SK-N-SH (cell line): ENCODE results near the gene TP53BP1. TPM values are rescaled to one million over a fixed set of nuclear protein-coding genes. Genes with fewer than 3 reads are reported as not detected.
A peak's percentile ranks its signal among the peaks of the same experiment; 100 is the strongest.

Source experiments
- CTCF ChIA-PET: fragments of 300-600, 350-600 bp; formaldehyde crosslinking; extraction: SDS; loops from one replicate; lab custom pipeline; 2021; lab: Yijun Ruan, JAX
- POLR2A ChIA-PET: fragments of 350-600 bp; sonication (Branson Sonifier 250); formaldehyde crosslinking; extraction: SDS; loops from one replicate; lab custom pipeline; 2020; ENCODE audit warnings: antibody characterized with exemption, inconsistent platforms; lab: Yijun Ruan, JAX
- DNase-seq: peaks from one replicate; pipeline ENCODE4 v3.0.0; 2012
- H2AFZ ChIP-seq: fragments of 200-600 bp; sonication (generic); 2 replicates; pipeline ENCODE4 v1.8.1; 2016; ENCODE audit warnings: antibody characterized with exemption, mild to moderate bottlenecking, low read depth
- H3F3A ChIP-seq: fragments of 200-600 bp; sonication (generic); replicated peaks from 2 replicates; pipeline ENCODE3; 2016; ENCODE audit warnings: antibody characterized with exemption, mild to moderate bottlenecking; ENCODE audit not compliant: insufficient read depth
- H3K27ac ChIP-seq, 2 experiments: fragments of 200-500 bp in 1 of 2; fragments of 200-600 bp in 1 of 2; sonication (Bioruptor generic) in 1 of 2; sonication (generic), shearing (Covaris generic) in 1 of 2; 2 replicates each; pipeline versions ENCODE4 v1.5.1 to v1.6.1; 2014 to 2016; ENCODE audit warnings: low read depth in 2 of 2, inconsistent platforms in 1 of 2, low read length in 1 of 2, mild to moderate bottlenecking in 1 of 2, mixed read lengths in 1 of 2
- H3K27me3 ChIP-seq: fragments of 200-600 bp; sonication (generic), shearing (Covaris generic); 2 replicates; pipeline ENCODE4 v1.6.1; 2016; ENCODE audit warnings: mixed run types; ENCODE audit not compliant: insufficient read depth
- H3K36me3 ChIP-seq, 2 experiments: fragments of 200-500 bp in 1 of 2; fragments of 200-600 bp in 1 of 2; sonication (Bioruptor generic) in 1 of 2; sonication (generic) in 1 of 2; replicated peaks in 1 of 2; 2 replicates each; pipeline versions ENCODE3 to v1.5.1; 2014 to 2016; ENCODE audit warnings: low read length in 1 of 2, mild to moderate bottlenecking in 1 of 2; ENCODE audit not compliant: insufficient read depth in 2 of 2, control insufficient read depth in 1 of 2
- H3K4me1 ChIP-seq, 2 experiments: fragments of 200-500 bp in 1 of 2; fragments of 200-600 bp in 1 of 2; sonication (Bioruptor generic) in 1 of 2; sonication (generic), shearing (Covaris generic) in 1 of 2; 2 replicates each; pipeline versions ENCODE4 v1.5.1 to v1.6.1; 2014 to 2016; ENCODE audit warnings: low read depth in 1 of 2, low read length in 1 of 2, mixed run types in 1 of 2; ENCODE audit not compliant: insufficient read depth in 2 of 2, control insufficient read depth in 1 of 2
- H3K4me2 ChIP-seq: fragments of 200-600 bp; sonication (generic), shearing (Covaris generic); 2 replicates; pipeline ENCODE4 v1.6.1; 2017; ENCODE audit warnings: mixed run types
- H3K4me3 ChIP-seq, 2 experiments: fragments of 200-500 bp in 1 of 2; fragments of 200-600 bp in 1 of 2; sonication (Bioruptor generic) in 1 of 2; sonication (generic), shearing (Covaris generic) in 1 of 2; 2 replicates each; pipeline versions ENCODE4 v1.5.1 to v1.8.1; 2014 to 2016; ENCODE audit warnings: low read depth in 2 of 2, inconsistent platforms in 1 of 2, low read length in 1 of 2, mild to moderate bottlenecking in 1 of 2, mixed read lengths in 1 of 2, moderate library complexity in 1 of 2
- H3K79me2 ChIP-seq: fragments of 200-600 bp; sonication (generic); 2 replicates; pipeline ENCODE4 v1.8.1; 2017; ENCODE audit warnings: mild to moderate bottlenecking; ENCODE audit not compliant: insufficient read depth
- H3K9ac ChIP-seq: fragments of 200-600 bp; sonication (generic); 2 replicates; pipeline ENCODE4 v1.6.1; 2017; ENCODE audit warnings: mixed run types
- H3K9me2 ChIP-seq: fragments of 200-600 bp; sonication (generic); 2 replicates; pipeline ENCODE4 v1.6.1; 2017; ENCODE audit warnings: mixed run types
- H3K9me3 ChIP-seq: fragments of 200-600 bp; sonication (generic); 2 replicates; pipeline ENCODE4 v1.6.1; 2017; ENCODE audit warnings: mixed run types, mild to moderate bottlenecking, moderate library complexity
- H4K20me1 ChIP-seq: fragments of 200-600 bp; sonication (generic); 2 replicates; pipeline ENCODE4 v1.6.1; 2017; ENCODE audit warnings: mild to moderate bottlenecking, mixed run types; ENCODE audit not compliant: insufficient read depth
- CTCF ChIP-seq: fragments of 200-600 bp; sonication (generic); IDR thresholded peaks from 2 replicates; pipeline ENCODE4 v1.6.1; 2017; ENCODE audit warnings: antibody characterized with exemption, mild to moderate bottlenecking, moderate library complexity
- EP300 ChIP-seq, 2 experiments: IDR thresholded peaks; 2 replicates each; pipeline versions ENCODE4 v1.4.0 to v1.6.1; 2012; ENCODE audit warnings: borderline replicate concordance in 1 of 2, low read depth in 1 of 2, low read length in 1 of 2
- FOXJ3 ChIP-seq: sonication (generic); formaldehyde crosslinking; IDR thresholded peaks from 2 replicates; pipeline ENCODE4 v1.5.1; 2020; ENCODE audit warnings: mild to moderate bottlenecking, missing genetic modification reagents
- FOXM1 ChIP-seq: IDR thresholded peaks from 2 replicates; pipeline ENCODE4 v1.4.0; 2012; ENCODE audit warnings: low read depth, mild to moderate bottlenecking
- GABPA ChIP-seq: IDR thresholded peaks from 2 replicates; pipeline ENCODE4 v1.4.0; 2012; ENCODE audit warnings: low read depth, mild to moderate bottlenecking
- IRF3 ChIP-seq: fragments of 150-350 bp; IDR thresholded peaks from 2 replicates; pipeline ENCODE4 v1.6.1; 2016; ENCODE audit warnings: mild to moderate bottlenecking, low read depth, low read length
- JUND ChIP-seq: IDR thresholded peaks from 2 replicates; pipeline ENCODE4 v1.4.0; 2012
- MAX ChIP-seq: IDR thresholded peaks from 2 replicates; pipeline ENCODE4 v1.4.0; 2012; ENCODE audit warnings: low read depth
- MXI1 ChIP-seq: IDR thresholded peaks from 2 replicates; pipeline ENCODE4 v1.6.1; 2012; ENCODE audit warnings: mild to moderate bottlenecking, low read depth, low read length, improper control_type of control experiment
- NRF1 ChIP-seq: IDR thresholded peaks from 2 replicates; pipeline ENCODE4 v1.6.1; 2012; ENCODE audit warnings: low read depth, mild to moderate bottlenecking, low read length
- PBX3 ChIP-seq: IDR thresholded peaks from 2 replicates; pipeline ENCODE4; 2012
- RFX5 ChIP-seq: IDR thresholded peaks from 2 replicates; pipeline ENCODE4 v1.6.1; 2012; ENCODE audit warnings: mild to moderate bottlenecking, improper control_type of control experiment, low read length
- SIN3A ChIP-seq: IDR thresholded peaks from 2 replicates; pipeline ENCODE4 v1.6.1; 2012; ENCODE audit warnings: low read depth, mild to moderate bottlenecking, low read length, moderate library complexity, borderline replicate concordance
- SMC3 ChIP-seq: IDR thresholded peaks from 2 replicates; pipeline ENCODE4 v1.6.1; 2012; ENCODE audit warnings: low read depth, low read length, improper control_type of control experiment
- TAF1 ChIP-seq: IDR thresholded peaks from 2 replicates; pipeline ENCODE4 v1.6.1; 2012; ENCODE audit warnings: low read depth, mild to moderate bottlenecking, low read length, moderate library complexity, borderline replicate concordance
- USF2 ChIP-seq: fragments of 150-350 bp; IDR thresholded peaks from 2 replicates; pipeline ENCODE4 v1.6.1; 2017; ENCODE audit warnings: antibody characterized with exemption, low read length, low read depth, borderline replicate concordance
- YY1 ChIP-seq: IDR thresholded peaks from 2 replicates; pipeline ENCODE4 v1.4.0; 2012; ENCODE audit warnings: low read depth, mild to moderate bottlenecking
- ZBTB33 ChIP-seq: IDR thresholded peaks from 2 replicates; pipeline ENCODE4 v1.4.0; 2012; ENCODE audit warnings: low read depth, borderline replicate concordance
- WGBS: methylation state at CpG from one replicate; pipeline ENCODE4 v1.1.6; 2017; ENCODE audit warnings: low lambda C conversion rate; 5-methylcytosine and 5-hydroxymethylcytosine counted together
- polyA plus RNA-seq, 3 experiments: library from polyadenylated mRNA; depleted of rRNA; stranded (reverse); fragments of >200 nt; gene quantifications; 2 replicates each; pipeline ENCODE4 v1.2.3, GENCODE V29; 2012

The TP53BP1 gene
- polyA plus RNA-seq, 1 of the 3 experiments (the other 2 are of a cell fraction), result 27.1 TPM

GRCh38 chr15:43492266-43492665 is 690 bp downstream of the TP53BP1 start:
- H3K27ac ChIP-seq, result peak overlapping the region; percentile 75 to 86; a peak in 3 of 4 replicates
- no peaks in the 10 kb centered on the region; the same call in 1 of the 2 replicates for H4K20me1 ChIP-seq
- DNase-seq, result no peak
- WGBS, result 4% methylated on average over 7 of the region's 7 CpGs
- no peak overlapping the region for H2AFZ ChIP-seq
- no peaks in the 10 kb centered on the region for H3K9me2 ChIP-seq
- H3K9me3 ChIP-seq, result no peaks in the 10 kb centered on the region
- peaks cover 21 to 47% of the 10 kb centered on the region in 2 experiments for H3K36me3 ChIP-seq
- no peak for TF ChIP-seq EP300 (IDR thresholded peaks at IDR 0.05; ENCODE audit: borderline replicate concordance in 1 of 2, low read depth in 1 of 2, low read length in 1 of 2)
- TF ChIP-seq JUND, result no peak
- TF ChIP-seq USF2, result no peak
- peak overlapping the region; percentile 80 for H3K9ac ChIP-seq
- peaks cover 51% of the 10 kb centered on the region for H3K79me2 ChIP-seq
- H3K27me3 ChIP-seq, result no peaks in the 10 kb centered on the region
- H3F3A ChIP-seq, result no peaks in the 10 kb centered on the region
- POLR2A ChIA-PET, result interaction anchor here (1.0 to 3.0 kb wide), 2 partner anchors 19 to 129 kb away, joined by 3 to 32 read pairs; no protein-coding TSS in a partner anchor
- CTCF ChIA-PET, result interaction anchor here (3.3 to 6.5 kb wide), 2 partner anchors 19 to 23 kb away, joined by 19 to 42 read pairs; no protein-coding TSS in a partner anchor
- peaks cover 3 to 4% of the 10 kb centered on the region in 2 experiments; a peak in 2 of 4 replicates for H3K4me1 ChIP-seq
- peak overlapping the region; percentile 70 to 83 for H3K4me3 ChIP-seq
- H3K4me2 ChIP-seq, result peak overlapping the region; percentile 82

- WGBS, result 70% methylated on average over 1 of the region's 1 CpG
- no peak overlapping the region for H3K27ac ChIP-seq
- peaks cover 3 to 4% of the 10 kb centered on the region in 2 experiments; a peak in 2 of 4 replicates for H3K4me1 ChIP-seq
- H3K9me2 ChIP-seq, result no peaks in the 10 kb centered on the region
- H3K9ac ChIP-seq, result no peak overlapping the region
- DNase-seq, result no peak
- H3K36me3 ChIP-seq, result peaks cover 28 to 65% of the 10 kb centered on the region in 2 experiments
- H3F3A ChIP-seq, result peaks cover 6% of the 10 kb centered on the region
- H4K20me1 ChIP-seq, result no peaks in the 10 kb centered on the region; the same call in 1 of the 2 replicates
- H3K79me2 ChIP-seq, result peaks cover 58% of the 10 kb centered on the region
- no peaks in the 10 kb centered on the region for H3K9me3 ChIP-seq
- CTCF ChIA-PET, result interaction anchor here (0.7 to 6.5 kb wide), 4 partner anchors 22 to 49 kb away, joined by 3 to 42 read pairs (median 20); no protein-coding TSS in a partner anchor
- no peak overlapping the region for H3K4me3 ChIP-seq
- TF ChIP-seq NRF1, result no peak
- no peak for TF ChIP-seq JUND
- TF ChIP-seq MXI1, result no peak
- TF ChIP-seq FOXJ3, result no peak
- no peak for TF ChIP-seq ZBTB33
- TF ChIP-seq IRF3, result no peak
- TF ChIP-seq SIN3A, result no peak
- no peak for TF ChIP-seq YY1
- no peak for TF ChIP-seq PBX3
- no peak for TF ChIP-seq RFX5
- TF ChIP-seq FOXM1, result no peak
- TF ChIP-seq CTCF, result no peak
- TF ChIP-seq SMC3, result no peak
- no peak for TF ChIP-seq TAF1
- TF ChIP-seq EP300 (IDR thresholded peaks at IDR 0.05; ENCODE audit: borderline replicate concordance in 1 of 2, low read depth in 1 of 2, low read length in 1 of 2), result no peak
- TF ChIP-seq MAX, result no peak
- TF ChIP-seq GABPA, result no peak
- TF ChIP-seq, all 33 proteins: peak for 0
- POLR2A ChIA-PET, result interaction anchor here (1.2 kb wide), 1 partner anchor 21 kb away, joined by 4 read pairs; no protein-coding TSS in a partner anchor
- Histone ChIP-seq H3K4me2 (no peak overlapping the region), H3K27me3 (no peaks in the 10 kb centered on the region), H2AFZ (no peak overlapping the region)
Measured at GRCh38 chr15:43489191-43489590, 3.8 kb downstream of the TP53BP1 start.
